CD14-positive monocyte (primary cell): ENCODE results near the gene PLA2G10. TPM values are rescaled to one million over a fixed set of nuclear protein-coding genes. Genes with fewer than 3 reads are reported as not detected.
A peak's percentile ranks its signal among the peaks of the same experiment; 100 is the strongest.

Source experiments
- DNase-seq, 3 donors: peaks; one replicate each; pipeline ENCODE4 v3.0.0-alpha.2; 2011 to 2022
- H2AFZ ChIP-seq: 2 replicates; pipeline ENCODE4 v1.6.0; 2012; ENCODE audit warnings: mild to moderate bottlenecking, low read depth, low read length, inconsistent platforms; ENCODE audit not compliant: insufficient read depth, poor library complexity, severe bottlenecking
- H3K27ac ChIP-seq, 2 donors: 1 replicate in 1 of 2; 2 replicates in 1 of 2; pipeline ENCODE4 v1.5.1; 2012 to 2013; ENCODE audit warnings: low read length in 2 of 2, control low read depth in 1 of 2, inconsistent platforms in 1 of 2, low read depth in 1 of 2, mild to moderate bottlenecking in 1 of 2
- H3K27me3 ChIP-seq, 2 donors: one replicate each; pipeline versions ENCODE4 v1.6.0 to v1.6.1; 2011 to 2013; ENCODE audit warnings: low read length in 2 of 2; ENCODE audit not compliant: control insufficient read depth in 2 of 2, insufficient read depth in 2 of 2
- H3K36me3 ChIP-seq, 2 donors: replicated peaks in 1 of 2; 1 replicate in 1 of 2; 2 replicates in 1 of 2; pipeline versions ENCODE4 v1.5.1 to v1.6.1; 2012 to 2013; ENCODE audit warnings: low read length in 2 of 2, control low read depth in 1 of 2, inconsistent platforms in 1 of 2, mild to moderate bottlenecking in 1 of 2; ENCODE audit not compliant: insufficient read depth in 2 of 2, control insufficient read depth in 1 of 2
- H3K4me1 ChIP-seq, 2 donors: 1 replicate in 1 of 2; 2 replicates in 1 of 2; pipeline versions ENCODE4 v1.5.1 to v1.6.1; 2012 to 2013; ENCODE audit warnings: low read length in 2 of 2, control low read depth in 1 of 2, inconsistent platforms in 1 of 2, mild to moderate bottlenecking in 1 of 2, moderate library complexity in 1 of 2; ENCODE audit not compliant: insufficient read depth in 2 of 2, control insufficient read depth in 1 of 2
- H3K4me2 ChIP-seq: replicated peaks from 2 replicates; pipeline ENCODE3; 2012; ENCODE audit warnings: low read length, moderate library complexity, mild to moderate bottlenecking; ENCODE audit not compliant: poor library complexity, severe bottlenecking; ENCODE audit errors: extremely low read depth
- H3K4me3 ChIP-seq, 3 experiments: fragments of 200-600 bp in 1 of 3; sonication (generic) in 1 of 3; replicated peaks in 1 of 3; 1 replicate in 2 of 3; 2 replicates in 1 of 3; pipeline ENCODE4 v1.5.1; 2011 to 2013; ENCODE audit warnings: low read length in 3 of 3, mild to moderate bottlenecking in 3 of 3, control low read depth in 2 of 3, low read depth in 2 of 3, inconsistent platforms in 1 of 3, moderate library complexity in 1 of 3
- H3K79me2 ChIP-seq: 2 replicates; pipeline ENCODE4 v1.6.0; 2012; ENCODE audit warnings: mild to moderate bottlenecking, control low read depth, inconsistent platforms, low read length, moderate library complexity; ENCODE audit not compliant: insufficient read depth
- H3K9ac ChIP-seq: 2 replicates; pipeline ENCODE4 v1.6.0; 2017; ENCODE audit warnings: low read length, mild to moderate bottlenecking; ENCODE audit not compliant: insufficient read depth, poor library complexity, severe bottlenecking
- H3K9me3 ChIP-seq, 2 donors: replicated peaks in 1 of 2; 1 replicate in 1 of 2; 2 replicates in 1 of 2; pipeline versions ENCODE4 v1.5.1 to v1.6.1; 2012 to 2013; ENCODE audit warnings: low read length in 2 of 2, control low read depth in 1 of 2; ENCODE audit not compliant: control insufficient read depth in 1 of 2, insufficient read depth in 1 of 2
- H4K20me1 ChIP-seq: 2 replicates; pipeline ENCODE4 v1.6.0; 2012; ENCODE audit warnings: mild to moderate bottlenecking, low read length, control low read depth, moderate library complexity; ENCODE audit not compliant: insufficient read depth
- H3K27ac Mint-ChIP-seq, 7 donors: one replicate each; pipeline ENCODE4 v1.8.0; 2020; ENCODE audit warnings: mild to moderate bottlenecking in 7 of 7, mixed read lengths in 7 of 7, moderate library complexity in 6 of 7, inconsistent platforms in 2 of 7
- H3K27me3 Mint-ChIP-seq, 3 donors: one replicate each; pipeline ENCODE4 v1.8.0; 2021 to 2022; ENCODE audit warnings: low read depth in 3 of 3, mild to moderate bottlenecking in 3 of 3, mixed read lengths in 3 of 3, moderate library complexity in 3 of 3, inconsistent platforms in 1 of 3
- H3K36me3 Mint-ChIP-seq, 2 donors: one replicate each; pipeline ENCODE4 v1.8.0; 2020; ENCODE audit warnings: mixed read lengths in 2 of 2, inconsistent platforms in 1 of 2, mild to moderate bottlenecking in 1 of 2
- H3K4me1 Mint-ChIP-seq: one replicate; pipeline ENCODE4 v1.8.0; 2020; ENCODE audit warnings: mild to moderate bottlenecking, mixed read lengths
- H3K4me3 Mint-ChIP-seq, 2 donors: one replicate each; pipeline ENCODE4 v1.8.0; 2020; ENCODE audit warnings: mild to moderate bottlenecking in 2 of 2, mixed read lengths in 2 of 2, moderate library complexity in 1 of 2
- H3K9me3 Mint-ChIP-seq, 7 donors: one replicate each; pipeline ENCODE4 v1.8.0; 2020 to 2022; ENCODE audit warnings: mixed read lengths in 7 of 7, mild to moderate bottlenecking in 6 of 7, moderate library complexity in 6 of 7, inconsistent platforms in 2 of 7
- CTCF ChIP-seq: fragments of 200-600 bp; IDR thresholded peaks from one replicate; pipeline ENCODE4 v1.8.0; 2022; ENCODE audit warnings: antibody characterized with exemption, mild to moderate bottlenecking
- WGBS: methylation state at CpG from one replicate; pipeline ENCODE4 v1.1.5; 2013; ENCODE audit warnings: missing lambda C conversion rate; ENCODE audit not compliant: insufficient coverage; 5-methylcytosine and 5-hydroxymethylcytosine counted together
- intact Hi-C, 2 donors: fragments of 100-400 bp; cut with micrococcal nuclease; formaldehyde crosslinking; loops; one replicate each; pipeline versions ENCODE4 v1.15.0 to v1.15.1; 2023
- polyA plus RNA-seq, 3 donors: library from polyadenylated mRNA; depleted of rRNA in 1 of 3; unstranded in 2 of 3; stranded (reverse) in 1 of 3; fragments of 300-500 nt in 2 of 3; fragments of >200 nt in 1 of 3; fragmentation: Illumina TruSeq in 2 of 3; gene quantifications; 1 replicate in 2 of 3; 2 replicates in 1 of 3; pipeline ENCODE4 v1.2.3, GENCODE V29; 2012 to 2021

PLA2G10 gene
- polyA plus RNA-seq, 3 donors: not detected

GRCh38 chr16:14669776-14670175 is 24.3 kb downstream of the PLA2G10 start:
- no peak for DNase-seq
- peaks cover 0 to 3% (median 0%) of the 10 kb centered on the region in 3 donors for H3K27me3 Mint-ChIP-seq
- H3K9ac ChIP-seq: no peak overlapping the region
- H3K9me3 ChIP-seq: no peaks in the 10 kb centered on the region
- no peaks in the 10 kb centered on the region for H3K4me1 Mint-ChIP-seq
- no peaks in the 10 kb centered on the region for H3K79me2 ChIP-seq
- WGBS: 100% methylated on average over 3 of the region's 4 CpGs
- no peaks in the 10 kb centered on the region for H4K20me1 ChIP-seq
- no peaks in the 10 kb centered on the region for H3K27me3 ChIP-seq
- H3K9me3 Mint-ChIP-seq: no peaks in the 10 kb centered on the region
- TF ChIP-seq CTCF: no peak
- H3K27ac Mint-ChIP-seq: no peak overlapping the region
- no peak overlapping the region for H2AFZ ChIP-seq
- intact Hi-C loops: no loop called here
- H3K4me2 ChIP-seq: no peak overlapping the region
- H3K27ac ChIP-seq: no peak overlapping the region
- no peak overlapping the region for H3K4me3 Mint-ChIP-seq
- H3K4me3 ChIP-seq: no peak overlapping the region
- no peaks in the 10 kb centered on the region for H3K4me1 ChIP-seq
- peaks cover 41 to 51% of the 10 kb centered on the region in 2 donors for H3K36me3 Mint-ChIP-seq
- peaks cover 37 to 50% of the 10 kb centered on the region in 2 donors for H3K36me3 ChIP-seq

GRCh38 chr16:14668556-14669223 is 25.4 kb downstream of the PLA2G10 start:
- Histone ChIP-seq H3K9me3 (no peaks in the 10 kb centered on the region), H3K79me2 (no peaks in the 10 kb centered on the region), H3K4me1 (no peaks in the 10 kb centered on the region), H3K4me2 (no peak overlapping the region), H3K9ac (no peak overlapping the region), H3K27ac (no peak overlapping the region), H3K4me3 (no peak overlapping the region), H4K20me1 (no peaks in the 10 kb centered on the region), H2AFZ (no peak overlapping the region), H3K27me3 (no peaks in the 10 kb centered on the region), H3K36me3 (peaks cover 48 to 61% of the 10 kb centered on the region in 2 donors)
- Mint-ChIP-seq H3K4me3 (no peak overlapping the region), H3K27me3 (peaks cover 0 to 2% (median 0%) of the 10 kb centered on the region in 3 donors), H3K36me3 (peaks cover 51 to 62% of the 10 kb centered on the region in 2 donors), H3K27ac (peak overlapping the region in 1 of 7 donors; percentile 20), H3K4me1 (no peaks in the 10 kb centered on the region), H3K9me3 (no peaks in the 10 kb centered on the region)
- TF ChIP-seq CTCF: no peak
- intact Hi-C loops: no loop called here
- DNase-seq: no peak
- WGBS: 100% methylated on average over 3 of the region's 7 CpGs
